ENCODE measurements around the gene TAF11L7. TPM values are rescaled to one million over a fixed set of nuclear protein-coding genes. Genes with fewer than 3 reads are reported as not detected.
A peak's percentile ranks its signal among the peaks of the same experiment; 100 is the strongest.

Gene TAF11L7
- total and polyA plus RNA-seq, 9 of the 15 experiments (the other 6 are each of a cell fraction or from before 2014, with no cell fraction given) = 0.20 to 1.9 (median 0.27) TPM; not detected in 6

DNA sequence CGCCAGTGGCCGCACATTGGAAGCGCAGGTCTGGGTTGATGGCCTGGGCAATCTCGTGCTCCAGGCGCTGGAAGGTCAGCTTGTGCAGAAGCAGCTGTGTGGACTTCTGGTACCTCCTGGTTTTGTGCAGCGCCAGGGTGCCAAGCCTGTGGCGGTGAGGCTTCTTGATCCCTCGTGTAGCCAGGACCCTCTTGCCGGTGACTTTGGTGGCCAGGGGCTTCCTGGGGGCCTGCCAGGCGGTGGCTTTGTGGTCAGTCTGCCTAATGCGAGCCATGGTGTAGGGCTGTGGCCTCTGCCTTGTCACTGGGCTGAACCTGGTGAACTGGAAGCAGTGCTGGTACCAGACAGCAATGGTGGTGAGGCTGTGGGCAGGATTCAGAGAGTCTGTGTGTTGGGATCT lies 40.1 kb upstream of the TAF11L7 start (continued):
- TF ChIP-seq TBP (optimal IDR thresholded peaks at IDR 0.05; ENCODE audit: low read depth, low read length) = no peak
- no peak for TF ChIP-seq CBX8 (IDR thresholded peaks at IDR 0.05; ENCODE audit: borderline replicate concordance, extremely low read depth, low read depth, low read length, poor library complexity, severe bottlenecking)

DNA sequence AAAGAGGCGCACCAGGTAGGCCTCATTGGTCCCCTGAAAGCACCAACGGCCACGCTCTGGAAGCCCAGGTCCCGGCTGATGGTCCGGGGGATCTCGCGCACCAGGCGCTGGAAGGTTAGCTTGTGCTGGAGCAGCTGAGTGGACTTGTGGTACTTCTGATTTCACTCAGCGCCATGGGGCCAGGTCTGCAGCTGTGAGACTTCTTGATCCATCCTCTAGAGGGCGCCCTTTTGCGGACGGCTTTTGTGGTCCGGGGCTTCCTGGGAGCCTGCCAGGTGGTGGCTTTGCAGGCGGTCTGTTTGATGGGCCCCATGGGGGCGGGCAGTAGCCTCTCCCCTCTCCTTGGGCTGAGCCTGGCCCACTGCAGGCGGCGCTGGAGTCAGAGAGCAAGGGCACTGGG lies 35.1 kb upstream of the TAF11L7 start:
- in situ Hi-C loops (cut with MboI) (no loop called here), intact Hi-C loops (cut with micrococcal nuclease) (no loop called here)
- no peaks in the 10 kb centered on the region for H4K20me1 ChIP-seq (replicated peaks; ENCODE audit: control insufficient read depth, insufficient read depth, low read length)
- H3K79me2 ChIP-seq (ENCODE audit: control insufficient read depth, insufficient read depth, low read length) = no peaks in the 10 kb centered on the region
- H3K9me3 ChIP-seq (replicated peaks; ENCODE audit: control insufficient read depth, insufficient read depth, low read depth, low read length) = no peaks in the 10 kb centered on the region
- no peak overlapping the region for H2AFZ ChIP-seq (ENCODE audit: low read depth, low read length)
- no peaks in the 10 kb centered on the region for H3K9me1 ChIP-seq (ENCODE audit: control insufficient read depth, insufficient read depth, low read length)
- POLR2A ChIA-PET = no interaction called here
- FAIRE-seq (no peak), DNase-seq (ENCODE audit: extremely low read depth in 1 of 4, low spot score in 3 of 4) (peak; percentile 32 to 62 (median 55)), ATAC-seq (peak; percentile 84)
- H3K4me1 ChIP-seq (replicated peaks in 1 of 2; ENCODE audit: control insufficient read depth in 2 of 2, insufficient read depth in 2 of 2, low read length in 2 of 2) = peaks cover 0 to 4% of the 10 kb centered on the region in 2 experiments; a peak in 1 of 5 replicates
- no peaks in the 10 kb centered on the region for H3K27me3 ChIP-seq (ENCODE audit: control insufficient read depth in 2 of 2, insufficient read depth in 2 of 2, low read length in 2 of 2)
- CTCF ChIA-PET (ENCODE audit: low intra/inter-chr PET ratio) = no interaction called here
- TF ChIP-seq NFIC (IDR thresholded peaks at IDR 0.05) (peak; percentile 25), NEUROD1 (IDR thresholded peaks at IDR 0.05; ENCODE audit: borderline replicate concordance, low read depth, low read length, partially characterized antibody) (no peak), POLR2AphosphoS5 (IDR thresholded peaks at IDR 0.05; ENCODE audit: control insufficient read depth, insufficient read depth, low read depth, low read length) (no peak)
- TF ChIP-seq, protein P1, sequence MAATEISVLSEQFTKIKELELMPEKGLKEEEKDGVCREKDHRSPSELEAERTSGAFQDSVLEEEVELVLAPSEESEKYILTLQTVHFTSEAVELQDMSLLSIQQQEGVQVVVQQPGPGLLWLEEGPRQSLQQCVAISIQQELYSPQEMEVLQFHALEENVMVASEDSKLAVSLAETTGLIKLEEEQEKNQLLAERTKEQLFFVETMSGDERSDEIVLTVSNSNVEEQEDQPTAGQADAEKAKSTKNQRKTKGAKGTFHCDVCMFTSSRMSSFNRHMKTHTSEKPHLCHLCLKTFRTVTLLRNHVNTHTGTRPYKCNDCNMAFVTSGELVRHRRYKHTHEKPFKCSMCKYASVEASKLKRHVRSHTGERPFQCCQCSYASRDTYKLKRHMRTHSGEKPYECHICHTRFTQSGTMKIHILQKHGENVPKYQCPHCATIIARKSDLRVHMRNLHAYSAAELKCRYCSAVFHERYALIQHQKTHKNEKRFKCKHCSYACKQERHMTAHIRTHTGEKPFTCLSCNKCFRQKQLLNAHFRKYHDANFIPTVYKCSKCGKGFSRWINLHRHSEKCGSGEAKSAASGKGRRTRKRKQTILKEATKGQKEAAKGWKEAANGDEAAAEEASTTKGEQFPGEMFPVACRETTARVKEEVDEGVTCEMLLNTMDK (IDR thresholded peaks at IDR 0.05; ENCODE audit: borderline replicate concordance, insufficient read depth, low read depth, low read length, poor library complexity, severe bottlenecking) = peak; percentile 65
- TF ChIP-seq, protein P2, sequence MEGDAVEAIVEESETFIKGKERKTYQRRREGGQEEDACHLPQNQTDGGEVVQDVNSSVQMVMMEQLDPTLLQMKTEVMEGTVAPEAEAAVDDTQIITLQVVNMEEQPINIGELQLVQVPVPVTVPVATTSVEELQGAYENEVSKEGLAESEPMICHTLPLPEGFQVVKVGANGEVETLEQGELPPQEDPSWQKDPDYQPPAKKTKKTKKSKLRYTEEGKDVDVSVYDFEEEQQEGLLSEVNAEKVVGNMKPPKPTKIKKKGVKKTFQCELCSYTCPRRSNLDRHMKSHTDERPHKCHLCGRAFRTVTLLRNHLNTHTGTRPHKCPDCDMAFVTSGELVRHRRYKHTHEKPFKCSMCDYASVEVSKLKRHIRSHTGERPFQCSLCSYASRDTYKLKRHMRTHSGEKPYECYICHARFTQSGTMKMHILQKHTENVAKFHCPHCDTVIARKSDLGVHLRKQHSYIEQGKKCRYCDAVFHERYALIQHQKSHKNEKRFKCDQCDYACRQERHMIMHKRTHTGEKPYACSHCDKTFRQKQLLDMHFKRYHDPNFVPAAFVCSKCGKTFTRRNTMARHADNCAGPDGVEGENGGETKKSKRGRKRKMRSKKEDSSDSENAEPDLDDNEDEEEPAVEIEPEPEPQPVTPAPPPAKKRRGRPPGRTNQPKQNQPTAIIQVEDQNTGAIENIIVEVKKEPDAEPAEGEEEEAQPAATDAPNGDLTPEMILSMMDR (IDR thresholded peaks at IDR 0.05 in 2 of 3, conservative IDR thresholded peaks at IDR 0.05 in 1 of 3; ENCODE audit: insufficient read depth in 2 of 3, low read depth in 1 of 3, low read length in 3 of 3) = peak; percentile 34 to 70 (median 49)
- no peak overlapping the region for H3K4me3 ChIP-seq
- H3K9ac ChIP-seq (ENCODE audit: insufficient read depth in 1 of 2, low read depth in 2 of 2, low read length in 2 of 2) = no peak overlapping the region
- H3K4me2 ChIP-seq (ENCODE audit: insufficient read depth, low read length) = no peak overlapping the region
- no TSS peak for BruUV-seq (replicated peaks)
- H3K27ac ChIP-seq (ENCODE audit: extremely low read depth, low read depth, low read length) = no peak overlapping the region
- WGBS (ENCODE audit: insufficient coverage, low coverage, missing lambda C conversion rate) = 6% methylated on average over 17 of the region's 17 CpGs
- H3K36me3 ChIP-seq (ENCODE audit: control insufficient read depth, insufficient read depth, low read length) = no peaks in the 10 kb centered on the region
